HepG2 (cell line): ENCODE results near the gene PPP2R2B. TPM values are rescaled to one million over a fixed set of nuclear protein-coding genes. Genes with fewer than 3 reads are reported as not detected.

Experiments used
- ATAC-seq: fragments of 200-7000 bp; cut with Tn5 transposase; 3 replicates; pipeline ENCODE4 v1.9.1; 2020; ENCODE audit warnings: mild to moderate bottlenecking, moderate library complexity
- BruUV-seq: library from RNA; stranded (reverse); fragments of 400-500 nt; replicated peaks from 2 replicates; lab custom pipeline; 2021; lab: Mats Ljungman, UMichigan
- CTCF ChIA-PET: fragments of 300-600 bp; formaldehyde crosslinking; extraction: SDS; loops from one replicate; lab custom pipeline; 2021; ENCODE audit warnings: low total read pairs, inconsistent platforms, low intra/inter-chr PET ratio; lab: Yijun Ruan, JAX
- POLR2A ChIA-PET: fragments of 350-600 bp; sonication (Branson Sonifier 250); formaldehyde crosslinking; loops from one replicate; lab custom pipeline; 2020; ENCODE audit warnings: antibody characterized with exemption, inconsistent platforms; lab: Yijun Ruan, JAX
- DNase-seq: peaks from one replicate; pipeline ENCODE4 v3.0.0-alpha.2; 2015; ENCODE audit warnings: low spot score
- FAIRE-seq: peaks from 3 replicates; lab custom pipeline; 2011; peaks lifted over from hg19 to GRCh38; lab: Jason Lieb, UNC
- H2AFZ ChIP-seq: one replicate; pipeline ENCODE4 v1.6.1; 2011; ENCODE audit warnings: low read length, inconsistent platforms
- H3K27ac ChIP-seq: fragments of 300-600 bp; 3 replicates; pipeline ENCODE4 v1.8.0; 2011; ENCODE audit warnings: mixed run types, mild to moderate bottlenecking, mixed read lengths, low read length, inconsistent platforms; ENCODE audit not compliant: insufficient read depth; ENCODE audit errors: extremely low read length
- H3K27me3 ChIP-seq, 2 experiments: fragments of 200-600 bp in 1 of 2; 2 replicates in 1 of 2; 3 replicates in 1 of 2; pipeline versions ENCODE4 v1.6.0 to v1.8.0; 2011; ENCODE audit warnings: low read length in 2 of 2, mild to moderate bottlenecking in 2 of 2, moderate library complexity in 2 of 2, inconsistent platforms in 1 of 2; ENCODE audit not compliant: insufficient read depth in 2 of 2, control insufficient read depth in 1 of 2
- H3K36me3 ChIP-seq, 2 experiments: fragments of 200-600 bp in 1 of 2; replicated peaks in 1 of 2; 2 replicates in 1 of 2; 3 replicates in 1 of 2; pipeline versions ENCODE4 v1.5.1 to v1.8.0; 2011; ENCODE audit warnings: low read length in 2 of 2, inconsistent platforms in 1 of 2; ENCODE audit not compliant: insufficient read depth in 2 of 2, control insufficient read depth in 1 of 2
- H3K4me1 ChIP-seq: 2 replicates; pipeline ENCODE4 v1.5.1; 2012; ENCODE audit warnings: low read length, inconsistent platforms; ENCODE audit not compliant: insufficient read depth
- H3K4me2 ChIP-seq: 2 replicates; pipeline ENCODE4 v1.6.0; 2011; ENCODE audit warnings: low read depth, low read length, inconsistent platforms
- H3K4me3 ChIP-seq, 3 experiments: fragments of 200-600 bp in 1 of 3; sonication (generic), shearing (Covaris generic) in 1 of 3; replicated peaks in 1 of 3; 2 replicates each; pipeline ENCODE4 v1.5.1; 2011 to 2016; ENCODE audit warnings: low read length in 3 of 3, inconsistent platforms in 2 of 3, low read depth in 2 of 3, mild to moderate bottlenecking in 2 of 3, control low read depth in 1 of 3, mixed read lengths in 1 of 3; ENCODE audit not compliant: insufficient read depth in 1 of 3
- H3K79me2 ChIP-seq: one replicate; pipeline ENCODE4 v1.6.1; 2011; ENCODE audit warnings: low read length, inconsistent platforms; ENCODE audit not compliant: insufficient read depth
- H3K9ac ChIP-seq: 2 replicates; pipeline ENCODE4 v1.6.0; 2011; ENCODE audit warnings: mild to moderate bottlenecking, low read depth, low read length, inconsistent platforms; ENCODE audit not compliant: insufficient read depth
- H3K9me3 ChIP-seq: 2 replicates; pipeline ENCODE4 v1.5.1; 2012; ENCODE audit warnings: mild to moderate bottlenecking, low read length
- H4K20me1 ChIP-seq: 2 replicates; pipeline ENCODE4 v1.6.0; 2011; ENCODE audit warnings: inconsistent platforms, mild to moderate bottlenecking, low read length, moderate library complexity; ENCODE audit not compliant: insufficient read depth
- ATF4 ChIP-seq, 2 experiments: fragments of 450-650 bp in 1 of 2; sonication (generic) in 1 of 2; formaldehyde crosslinking; IDR thresholded peaks; 2 replicates each; pipeline versions ENCODE4 v1.5.0 to v1.8.0; 2020 to 2022; ENCODE audit warnings: mild to moderate bottlenecking in 1 of 2, missing genetic modification reagents in 1 of 2
- GABPA ChIP-seq, 2 experiments: IDR thresholded peaks; 2 replicates each; pipeline ENCODE4 v1.6.1; 2011 to 2016; ENCODE audit warnings: low read depth in 2 of 2, low read length in 1 of 2, missing biosample characterization in 1 of 2, missing genetic modification characterization in 1 of 2
- JUN ChIP-seq: sonication (generic); formaldehyde crosslinking; IDR thresholded peaks from 2 replicates; pipeline ENCODE4 v1.4.0; 2020; ENCODE audit warnings: mild to moderate bottlenecking, missing genetic modification reagents
- MXD1 ChIP-seq: sonication (generic); formaldehyde crosslinking; IDR thresholded peaks from 2 replicates; pipeline ENCODE4 v1.4.0; 2020; ENCODE audit warnings: mild to moderate bottlenecking, missing genetic modification reagents
- PITX1 ChIP-seq: sonication (generic); formaldehyde crosslinking; IDR thresholded peaks from 2 replicates; pipeline ENCODE4 v1.5.1; 2020; ENCODE audit warnings: mild to moderate bottlenecking, missing genetic modification reagents
- RAD21 ChIP-seq: fragments of 450-650 bp; formaldehyde crosslinking; IDR thresholded peaks from 2 replicates; pipeline ENCODE4 v1.5.0; 2020; ENCODE audit warnings: mild to moderate bottlenecking
- TCF7 ChIP-seq: sonication (generic); IDR thresholded peaks from 2 replicates; pipeline ENCODE4 v1.6.1; 2016; ENCODE audit warnings: antibody characterized with exemption, low read depth
- ZBTB10 ChIP-seq: sonication (generic); formaldehyde crosslinking; IDR thresholded peaks from 2 replicates; pipeline ENCODE4 v1.4.0; 2020; ENCODE audit warnings: missing genetic modification reagents, borderline replicate concordance
- ZBTB21 ChIP-seq: sonication (generic); formaldehyde crosslinking; IDR thresholded peaks from 2 replicates; pipeline ENCODE4 v1.4.0; 2020; ENCODE audit warnings: missing genetic modification reagents
- ZNF292 ChIP-seq: sonication (generic); formaldehyde crosslinking; IDR thresholded peaks from 2 replicates; pipeline ENCODE4 v1.8.1; 2022; ENCODE audit warnings: mild to moderate bottlenecking, low read depth, missing genetic modification reagents, borderline replicate concordance
- ZNF34 ChIP-seq: sonication (generic); formaldehyde crosslinking; IDR thresholded peaks from 2 replicates; pipeline ENCODE4 v1.4.0; 2020; ENCODE audit warnings: mild to moderate bottlenecking, missing genetic modification reagents, borderline replicate concordance
- ZNF740 ChIP-seq: sonication (generic); formaldehyde crosslinking; IDR thresholded peaks from 2 replicates; pipeline ENCODE4 v1.4.0; 2020; ENCODE audit warnings: missing genetic modification reagents
- ZXDC ChIP-seq: sonication (generic); formaldehyde crosslinking; IDR thresholded peaks from 2 replicates; pipeline ENCODE4 v1.5.0; 2020; ENCODE audit warnings: mild to moderate bottlenecking, missing genetic modification reagents
- WGBS: methylation state at CpG from one replicate; pipeline ENCODE4 v1.1.6; 2017; ENCODE audit warnings: low lambda C conversion rate; 5-methylcytosine and 5-hydroxymethylcytosine counted together
- in situ Hi-C: cut with HindIII; loops from 2 replicates; pipeline ENCODE4 v1.10.0; 2017; ENCODE audit warnings: low pct_unique_long_range_greater_than_20kb; ENCODE audit not compliant: extremely low pct_ligation_motif_present
- intact Hi-C: fragments of 100-400 bp; cut with micrococcal nuclease; formaldehyde crosslinking; loops from one replicate; pipeline ENCODE4 v1.10.0; 2022; ENCODE audit not compliant: unreplicated experiment
- polyA plus RNA-seq, 8 experiments: library from polyadenylated mRNA; depleted of rRNA in 3 of 8; stranded (reverse) in 7 of 8; unstranded in 1 of 8; fragments of >200 nt; fragmentation: Illumina TruSeq in 4 of 8; extraction: Trizol in 4 of 8; gene quantifications; 2 replicates each; pipeline versions ENCODE4 v1.2.1 to v1.2.3, GENCODE V29; 2011 to 2016; ENCODE audit warnings: low read depth in 4 of 8, missing spikeins in 1 of 8, mixed read lengths in 1 of 8; ENCODE audit not compliant: insufficient read depth in 1 of 8
- total RNA-seq, 5 experiments: library from RNA; depleted of rRNA; stranded (reverse); fragments of >200 nt; fragmentation: Illumina TruSeq; extraction: Trizol; gene quantifications; 2 replicates each; pipeline ENCODE4 v1.2.3, GENCODE V29; 2016; ENCODE audit warnings: low read depth in 1 of 5

Gene PPP2R2B
- total and polyA plus RNA-seq, 2 of the 13 experiments (the other 11 are each of a cell fraction or from before 2014, with no cell fraction given): not detected

GRCh38 chr5:146726891-146727290 is 151.7 kb downstream of the PPP2R2B start (continued):
- no peak for TF ChIP-seq JUN
- TF ChIP-seq RAD21: no peak

GRCh38 chr5:146726020-146726419 is 152.5 kb downstream of the PPP2R2B start:
- Histone ChIP-seq H3K4me2 (no peak overlapping the region), H3K27ac (no peak overlapping the region), H3K27me3 (no peaks in the 10 kb centered on the region), H3K9ac (no peak overlapping the region), H3K4me1 (no peaks in the 10 kb centered on the region), H2AFZ (no peak overlapping the region), H3K9me3 (peaks cover 12% of the 10 kb centered on the region), H3K36me3 (no peaks in the 10 kb centered on the region), H3K4me3 (no peak overlapping the region), H3K79me2 (no peaks in the 10 kb centered on the region), H4K20me1 (no peaks in the 10 kb centered on the region)
- POLR2A ChIA-PET: no interaction called here
- FAIRE-seq: no peak
- DNase-seq: no peak
- CTCF ChIA-PET: no interaction called here
- intact Hi-C loops: no loop called here
- whole genome bisulfite sequencing: 14% methylated on average over 2 of the region's 2 CpGs
- BruUV-seq: no TSS peak
- in situ Hi-C loops: no loop called here
- no peak for ATAC-seq
- TF ChIP-seq ZBTB21 (no peak), TCF7 (no peak), ZNF34 (no peak), PITX1 (no peak), ZNF292 (CRISPR knock-in tag) (no peak), ZBTB10 (CRISPR knock-in tag) (no peak), ATF4 (CRISPR knock-in tag; IDR thresholded peaks at IDR 0.05) (no peak), MXD1 (CRISPR knock-in tag) (no peak), ZNF740 (CRISPR knock-in tag) (no peak), ZXDC (CRISPR knock-in tag) (no peak), GABPA (IDR thresholded peaks at IDR 0.05; ENCODE audit: low read depth, low read length) (no peak), GABPA (CRISPR knock-in tag; IDR thresholded peaks at IDR 0.05; ENCODE audit: low read depth) (no peak)
